ENCODE measurements around the gene SBK3.

- TF ChIP-seq CTCF (IDR thresholded peaks at IDR 0.05) (no peak), POLR2A (IDR thresholded peaks at IDR 0.05) (no peak)
Observed at GRCh38 chr19:55550321-55550650, 4.9 kb upstream of the SBK3 start.

Measured in prostate gland (tissue), 2 donors.